HCT116 (cell line): ENCODE data around the gene MN1. TPM values are rescaled to one million over a fixed set of nuclear protein-coding genes. Genes with fewer than 3 reads are reported as not detected.

Experiments used
- ATAC-seq: fragments of 200-7000 bp; cut with Tn5 transposase; 2 replicates; pipeline ENCODE4 v1.9.1; 2020; ENCODE audit warnings: mild to moderate bottlenecking, moderate library complexity
- BruUV-seq: library from RNA; stranded (reverse); fragments of 400-500 nt; replicated peaks from 2 replicates; lab custom pipeline; 2021; lab: Mats Ljungman, UMichigan
- CTCF ChIA-PET: fragments of 300-600 bp; sonication (Branson Sonifier 250); formaldehyde crosslinking; loops from one replicate; lab custom pipeline; 2021; ENCODE audit warnings: antibody characterized with exemption; lab: Charles Lee
- POLR2A ChIA-PET: fragments of 300-600, 350-600 bp; sonication (Branson Sonifier 250); formaldehyde crosslinking; loops from one replicate; lab custom pipeline; 2021; ENCODE audit warnings: antibody characterized with exemption; lab: Charles Lee
- RAD21 ChIA-PET, 2 experiments: fragments of 300-600 bp; sonication (Branson Sonifier 250); formaldehyde crosslinking; loops; one replicate each; lab custom pipeline; 2023; ENCODE audit warnings: low total read pairs in 2 of 2; ENCODE audit not compliant: uncharacterized antibody in 2 of 2, unreplicated experiment in 2 of 2, low non-redundant PET in 1 of 2; lab: Charles Lee
- DNase-seq: peaks from one replicate; pipeline ENCODE4 v3.0.0-alpha.2; 2010; ENCODE audit warnings: low read depth, low spot score
- H2AFZ ChIP-seq: fragments of 200-600 bp; shearing (Covaris generic), sonication (generic); 2 replicates; pipeline ENCODE4 v1.6.1; 2017; ENCODE audit warnings: low read depth, mixed run types, mixed read lengths, antibody characterized with exemption, low read length; ENCODE audit not compliant: poor library complexity, severe bottlenecking
- H3K27ac ChIP-seq: 2 replicates; pipeline ENCODE4 v1.5.1; 2012; ENCODE audit warnings: low read depth, low read length
- H3K27me3 ChIP-seq: fragments of 200-600 bp; sonication (generic); 2 replicates; pipeline ENCODE4 v1.6.1; 2016; ENCODE audit warnings: mixed run types, low read length, mixed read lengths; ENCODE audit not compliant: insufficient read depth
- H3K36me3 ChIP-seq, 2 experiments: fragments of 200-500 bp in 1 of 2; fragments of 200-600 bp in 1 of 2; sonication (Bioruptor generic) in 1 of 2; sonication (generic) in 1 of 2; 2 replicates each; pipeline versions ENCODE4 v1.5.1 to v1.6.1; 2014 to 2016; ENCODE audit warnings: low read length in 2 of 2, inconsistent platforms in 1 of 2, mixed read lengths in 1 of 2, mixed run types in 1 of 2; ENCODE audit not compliant: insufficient read depth in 2 of 2, control insufficient read depth in 1 of 2
- H3K4me1 ChIP-seq, 2 experiments: fragments of 200-600 bp in 1 of 2; sonication (generic) in 1 of 2; 2 replicates each; pipeline versions ENCODE4 v1.5.1 to v1.6.1; 2012 to 2017; ENCODE audit warnings: low read length in 2 of 2, inconsistent platforms in 1 of 2, mild to moderate bottlenecking in 1 of 2, mixed read lengths in 1 of 2, mixed run types in 1 of 2, moderate library complexity in 1 of 2; ENCODE audit not compliant: insufficient read depth in 2 of 2, control insufficient read depth in 1 of 2
- H3K4me2 ChIP-seq: fragments of 200-600 bp; sonication (generic); 2 replicates; pipeline ENCODE4 v1.6.1; 2017; ENCODE audit warnings: mixed run types, low read length, mixed read lengths
- H3K4me3 ChIP-seq, 2 experiments: fragments of 200-600 bp in 1 of 2; sonication (generic) in 1 of 2; replicated peaks in 1 of 2; 2 replicates each; pipeline ENCODE4 v1.5.1; 2011 to 2016; ENCODE audit warnings: low read length in 2 of 2, control low read depth in 1 of 2, low read depth in 1 of 2, mild to moderate bottlenecking in 1 of 2, mixed read lengths in 1 of 2, mixed run types in 1 of 2
- H3K79me2 ChIP-seq: fragments of 200-600 bp; sonication (generic); 2 replicates; pipeline ENCODE4 v1.6.1; 2017; ENCODE audit warnings: mild to moderate bottlenecking, mixed run types, low read length, moderate library complexity, mixed read lengths; ENCODE audit not compliant: insufficient read depth
- H3K9ac ChIP-seq: fragments of 200-600 bp; sonication (generic); 2 replicates; pipeline ENCODE4 v1.6.1; 2016; ENCODE audit warnings: low read length, mixed read lengths
- H3K9me2 ChIP-seq: fragments of 200-600 bp; sonication (generic), shearing (Covaris generic); 2 replicates; pipeline ENCODE4 v1.6.1; 2017; ENCODE audit warnings: mixed run types, mild to moderate bottlenecking, moderate library complexity; ENCODE audit not compliant: insufficient read depth
- H3K9me3 ChIP-seq, 2 experiments: fragments of 200-500 bp in 1 of 2; fragments of 200-600 bp in 1 of 2; sonication (Bioruptor generic) in 1 of 2; sonication (generic) in 1 of 2; 2 replicates each; pipeline ENCODE4 v1.6.1; 2014 to 2017; ENCODE audit warnings: low read length in 2 of 2, mixed read lengths in 2 of 2, inconsistent platforms in 1 of 2, low read depth in 1 of 2, mild to moderate bottlenecking in 1 of 2, mixed run types in 1 of 2, moderate library complexity in 1 of 2; ENCODE audit not compliant: control insufficient read depth in 1 of 2, insufficient read depth in 1 of 2
- H4K20me1 ChIP-seq: fragments of 200-600 bp; sonication (generic), shearing (Covaris generic); 2 replicates; pipeline ENCODE4 v1.6.1; 2017; ENCODE audit warnings: mixed run types, mild to moderate bottlenecking, moderate library complexity; ENCODE audit not compliant: insufficient read depth
- EGR1 ChIP-seq: IDR thresholded peaks from 2 replicates; pipeline ENCODE4 v1.6.1; 2012; ENCODE audit warnings: low read depth
- EZH2 ChIP-seq: fragments of 200-600 bp; sonication (generic); IDR thresholded peaks from 2 replicates; pipeline ENCODE4 v1.6.1; 2017; ENCODE audit warnings: antibody characterized with exemption, mixed run types
- FOSL1 ChIP-seq: IDR thresholded peaks from 2 replicates; pipeline ENCODE4 v1.6.1; 2012; ENCODE audit warnings: low read depth
- JUND ChIP-seq: IDR thresholded peaks from 2 replicates; pipeline ENCODE4 v1.6.1; 2012
- POLR2AphosphoS5 ChIP-seq: IDR thresholded peaks from 2 replicates; pipeline ENCODE4 v1.6.1; 2011; ENCODE audit warnings: mild to moderate bottlenecking, low read depth, low read length, moderate library complexity
- RAD21 ChIP-seq: IDR thresholded peaks from 2 replicates; pipeline ENCODE4 v1.6.1; 2012; ENCODE audit warnings: low read depth, mild to moderate bottlenecking
- SIN3A ChIP-seq: IDR thresholded peaks from 2 replicates; pipeline ENCODE4 v1.6.1; 2012; ENCODE audit warnings: low read depth
- SP1 ChIP-seq: IDR thresholded peaks from 2 replicates; pipeline ENCODE4 v1.6.1; 2012; ENCODE audit warnings: low read depth
- SRF ChIP-seq: IDR thresholded peaks from 2 replicates; pipeline ENCODE4 v1.6.1; 2012; ENCODE audit warnings: low read depth
- TCF7L2 ChIP-seq: IDR thresholded peaks from 2 replicates; pipeline ENCODE4 v1.7.0; 2011; ENCODE audit warnings: borderline replicate concordance, inconsistent platforms; ENCODE audit not compliant: insufficient read depth, insufficient read length; ENCODE audit errors: extremely low read depth
- YY1 ChIP-seq: IDR thresholded peaks from 2 replicates; pipeline ENCODE4 v1.6.1; 2011; ENCODE audit warnings: low read length, low read depth, moderate library complexity, mild to moderate bottlenecking; ENCODE audit not compliant: insufficient replicate concordance; ENCODE audit errors: extremely low read depth
- ZFX ChIP-seq: fragments of 450-650 bp; IDR thresholded peaks from 2 replicates; pipeline ENCODE4 v1.6.1; 2017
- intact Hi-C: fragments of 100-400 bp; cut with micrococcal nuclease; formaldehyde crosslinking; loops from 2 replicates; pipeline ENCODE4 v1.10.0; 2022
- total RNA-seq: library from RNA; stranded (reverse); gene quantifications from one replicate; pipeline ENCODE4 v1.2.1, GENCODE V29; 2021; ENCODE audit not compliant: unreplicated experiment
- TF ChIP-seq, protein P1 (sequence below): IDR thresholded peaks from 2 replicates; pipeline ENCODE4 v1.6.1; 2012
- TF ChIP-seq, protein P2 (sequence below): IDR thresholded peaks from 2 replicates; pipeline ENCODE4 v1.6.1; 2012; ENCODE audit warnings: low read depth

MN1 gene
- total RNA-seq, 1 experiment from 2014 or later, result 2.9 TPM

DNA sequence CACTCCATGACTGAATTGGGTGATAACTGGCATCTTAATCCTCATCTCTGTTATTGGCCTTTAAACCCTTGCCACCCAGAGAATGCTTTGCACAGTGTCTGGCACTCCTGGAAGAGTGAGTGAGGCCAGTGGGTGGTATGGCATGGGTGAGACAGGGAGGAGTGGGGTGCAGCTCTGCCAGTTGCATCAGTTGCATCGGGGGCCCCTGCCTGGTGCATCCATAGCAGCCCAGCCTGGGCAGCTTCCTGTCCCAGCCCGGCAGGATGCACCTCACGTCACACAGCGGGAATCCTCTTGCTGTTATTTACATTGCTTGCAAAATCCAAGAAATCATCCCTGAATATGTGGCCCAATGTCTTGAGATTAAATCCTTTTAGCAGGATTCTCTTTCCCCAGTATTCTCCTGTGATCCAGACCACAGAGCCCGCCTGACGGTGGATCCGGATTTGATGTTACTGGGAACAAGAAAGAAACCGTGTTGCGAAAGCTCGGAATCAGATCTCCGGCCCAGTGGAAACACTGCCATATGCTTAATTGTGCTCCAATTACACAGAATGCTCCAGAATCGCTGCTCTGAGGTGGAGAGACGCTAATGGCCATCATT, 37.6 kb upstream of the MN1 start:
- BruUV-seq, result no TSS peak
- no peaks in the 10 kb centered on the region for H3K4me1 ChIP-seq
- H2AFZ ChIP-seq, result no peak overlapping the region
- H3K79me2 ChIP-seq, result no peaks in the 10 kb centered on the region
- TF ChIP-seq, protein P1, sequence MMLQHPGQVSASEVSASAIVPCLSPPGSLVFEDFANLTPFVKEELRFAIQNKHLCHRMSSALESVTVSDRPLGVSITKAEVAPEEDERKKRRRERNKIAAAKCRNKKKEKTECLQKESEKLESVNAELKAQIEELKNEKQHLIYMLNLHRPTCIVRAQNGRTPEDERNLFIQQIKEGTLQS, result no peak
- no peak for TF ChIP-seq FOSL1
- no peak for TF ChIP-seq POLR2AphosphoS5
- TF ChIP-seq EZH2, result no peak
- TF ChIP-seq TCF7L2, result no peak
- TF ChIP-seq SRF, result no peak
- no peak for TF ChIP-seq RAD21
- TF ChIP-seq, protein P2, sequence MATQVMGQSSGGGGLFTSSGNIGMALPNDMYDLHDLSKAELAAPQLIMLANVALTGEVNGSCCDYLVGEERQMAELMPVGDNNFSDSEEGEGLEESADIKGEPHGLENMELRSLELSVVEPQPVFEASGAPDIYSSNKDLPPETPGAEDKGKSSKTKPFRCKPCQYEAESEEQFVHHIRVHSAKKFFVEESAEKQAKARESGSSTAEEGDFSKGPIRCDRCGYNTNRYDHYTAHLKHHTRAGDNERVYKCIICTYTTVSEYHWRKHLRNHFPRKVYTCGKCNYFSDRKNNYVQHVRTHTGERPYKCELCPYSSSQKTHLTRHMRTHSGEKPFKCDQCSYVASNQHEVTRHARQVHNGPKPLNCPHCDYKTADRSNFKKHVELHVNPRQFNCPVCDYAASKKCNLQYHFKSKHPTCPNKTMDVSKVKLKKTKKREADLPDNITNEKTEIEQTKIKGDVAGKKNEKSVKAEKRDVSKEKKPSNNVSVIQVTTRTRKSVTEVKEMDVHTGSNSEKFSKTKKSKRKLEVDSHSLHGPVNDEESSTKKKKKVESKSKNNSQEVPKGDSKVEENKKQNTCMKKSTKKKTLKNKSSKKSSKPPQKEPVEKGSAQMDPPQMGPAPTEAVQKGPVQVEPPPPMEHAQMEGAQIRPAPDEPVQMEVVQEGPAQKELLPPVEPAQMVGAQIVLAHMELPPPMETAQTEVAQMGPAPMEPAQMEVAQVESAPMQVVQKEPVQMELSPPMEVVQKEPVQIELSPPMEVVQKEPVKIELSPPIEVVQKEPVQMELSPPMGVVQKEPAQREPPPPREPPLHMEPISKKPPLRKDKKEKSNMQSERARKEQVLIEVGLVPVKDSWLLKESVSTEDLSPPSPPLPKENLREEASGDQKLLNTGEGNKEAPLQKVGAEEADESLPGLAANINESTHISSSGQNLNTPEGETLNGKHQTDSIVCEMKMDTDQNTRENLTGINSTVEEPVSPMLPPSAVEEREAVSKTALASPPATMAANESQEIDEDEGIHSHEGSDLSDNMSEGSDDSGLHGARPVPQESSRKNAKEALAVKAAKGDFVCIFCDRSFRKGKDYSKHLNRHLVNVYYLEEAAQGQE, result no peak
- TF ChIP-seq SIN3A, result no peak
- no peak for TF ChIP-seq YY1
- no peak for TF ChIP-seq JUND
- TF ChIP-seq SP1, result no peak
- TF ChIP-seq EGR1, result no peak
- no peak for TF ChIP-seq ZFX
- TF ChIP-seq, all 23 proteins: peak for 0
- H3K4me2 ChIP-seq, result no peak overlapping the region
- no peaks in the 10 kb centered on the region for H4K20me1 ChIP-seq
- no peaks in the 10 kb centered on the region for H3K27me3 ChIP-seq
- no peak overlapping the region for H3K4me3 ChIP-seq
- H3K9me3 ChIP-seq, result no peaks in the 10 kb centered on the region
- no peak overlapping the region for H3K9ac ChIP-seq
- H3K9me2 ChIP-seq, result no peaks in the 10 kb centered on the region
- H3K27ac ChIP-seq, result no peak overlapping the region
- H3K36me3 ChIP-seq, result no peaks in the 10 kb centered on the region
- ChIA-PET POLR2A (no interaction called here), CTCF (no interaction called here), RAD21 (no interaction called here)
- ATAC-seq, result no peak
- intact Hi-C loops, result no loop called here
- DNase-seq, result no peak
